Brain microvascular endothelial cell (primary cell): ENCODE results near the gene ACTN2.

Experiments used
- DNase-seq: peaks from one replicate; pipeline ENCODE4 v3.0.0-alpha.2; 2020
- H3K27ac ChIP-seq: fragments of 250-450 bp; sonication (Bioruptor Pico); 2 replicates; pipeline ENCODE4 v1.5.1; 2020; ENCODE audit warnings: mild to moderate bottlenecking, moderate library complexity
- H3K27me3 ChIP-seq: fragments of 250-450 bp; sonication (Bioruptor Pico); replicated peaks from 2 replicates; pipeline ENCODE4 v1.5.1; 2020; ENCODE audit warnings: mild to moderate bottlenecking
- H3K36me3 ChIP-seq: fragments of 250-450 bp; sonication (Bioruptor Pico); replicated peaks from 2 replicates; pipeline ENCODE4 v1.5.1; 2020; ENCODE audit warnings: mild to moderate bottlenecking
- H3K4me3 ChIP-seq: 2 replicates; pipeline ENCODE4 v1.5.1; 2011; ENCODE audit warnings: low read depth, mild to moderate bottlenecking, control low read depth, low read length, moderate library complexity
- in situ Hi-C: cut with HindIII; loops from 2 replicates; pipeline ENCODE4 v1.10.0; 2017; ENCODE audit warnings: low sequenced_read_pairs, low pct_ligation_motif_present
- TF ChIP-seq, protein P1 (sequence below): IDR thresholded peaks from 2 replicates; pipeline ENCODE4 v1.5.1; 2011; ENCODE audit warnings: low read depth, mild to moderate bottlenecking, moderate library complexity, low read length, control low read depth, inconsistent platforms; ENCODE audit errors: missing control alignments

Gene ACTN2

DNA sequence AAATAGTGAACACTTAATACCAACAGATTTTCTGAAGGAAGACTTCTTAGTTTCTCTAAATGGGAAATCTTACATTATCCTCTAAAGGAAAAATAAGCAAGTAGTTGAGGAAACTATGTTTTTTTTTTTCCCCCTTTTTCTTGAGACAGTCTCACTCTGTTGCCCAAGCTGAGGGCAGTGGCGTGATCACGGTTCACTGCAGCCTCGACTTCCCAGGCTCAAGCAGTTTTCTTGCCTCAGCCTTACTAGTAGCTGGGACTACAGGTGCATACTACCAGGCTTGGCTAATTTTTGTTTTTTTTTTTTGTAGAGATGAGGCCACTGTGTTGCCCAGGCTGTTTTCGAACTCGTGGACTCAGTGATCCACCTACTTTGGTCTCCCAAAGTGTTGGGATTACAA is 112.7 kb downstream of the ACTN2 start:
- in situ Hi-C loops, result no loop called here
- no peak for DNase-seq
- no peaks in the 10 kb centered on the region for H3K27me3 ChIP-seq
- TF ChIP-seq, protein P1, sequence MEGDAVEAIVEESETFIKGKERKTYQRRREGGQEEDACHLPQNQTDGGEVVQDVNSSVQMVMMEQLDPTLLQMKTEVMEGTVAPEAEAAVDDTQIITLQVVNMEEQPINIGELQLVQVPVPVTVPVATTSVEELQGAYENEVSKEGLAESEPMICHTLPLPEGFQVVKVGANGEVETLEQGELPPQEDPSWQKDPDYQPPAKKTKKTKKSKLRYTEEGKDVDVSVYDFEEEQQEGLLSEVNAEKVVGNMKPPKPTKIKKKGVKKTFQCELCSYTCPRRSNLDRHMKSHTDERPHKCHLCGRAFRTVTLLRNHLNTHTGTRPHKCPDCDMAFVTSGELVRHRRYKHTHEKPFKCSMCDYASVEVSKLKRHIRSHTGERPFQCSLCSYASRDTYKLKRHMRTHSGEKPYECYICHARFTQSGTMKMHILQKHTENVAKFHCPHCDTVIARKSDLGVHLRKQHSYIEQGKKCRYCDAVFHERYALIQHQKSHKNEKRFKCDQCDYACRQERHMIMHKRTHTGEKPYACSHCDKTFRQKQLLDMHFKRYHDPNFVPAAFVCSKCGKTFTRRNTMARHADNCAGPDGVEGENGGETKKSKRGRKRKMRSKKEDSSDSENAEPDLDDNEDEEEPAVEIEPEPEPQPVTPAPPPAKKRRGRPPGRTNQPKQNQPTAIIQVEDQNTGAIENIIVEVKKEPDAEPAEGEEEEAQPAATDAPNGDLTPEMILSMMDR, result no peak
- H3K27ac ChIP-seq, result no peak overlapping the region
- H3K36me3 ChIP-seq, result no peaks in the 10 kb centered on the region
- H3K4me3 ChIP-seq, result no peak overlapping the region

DNA sequence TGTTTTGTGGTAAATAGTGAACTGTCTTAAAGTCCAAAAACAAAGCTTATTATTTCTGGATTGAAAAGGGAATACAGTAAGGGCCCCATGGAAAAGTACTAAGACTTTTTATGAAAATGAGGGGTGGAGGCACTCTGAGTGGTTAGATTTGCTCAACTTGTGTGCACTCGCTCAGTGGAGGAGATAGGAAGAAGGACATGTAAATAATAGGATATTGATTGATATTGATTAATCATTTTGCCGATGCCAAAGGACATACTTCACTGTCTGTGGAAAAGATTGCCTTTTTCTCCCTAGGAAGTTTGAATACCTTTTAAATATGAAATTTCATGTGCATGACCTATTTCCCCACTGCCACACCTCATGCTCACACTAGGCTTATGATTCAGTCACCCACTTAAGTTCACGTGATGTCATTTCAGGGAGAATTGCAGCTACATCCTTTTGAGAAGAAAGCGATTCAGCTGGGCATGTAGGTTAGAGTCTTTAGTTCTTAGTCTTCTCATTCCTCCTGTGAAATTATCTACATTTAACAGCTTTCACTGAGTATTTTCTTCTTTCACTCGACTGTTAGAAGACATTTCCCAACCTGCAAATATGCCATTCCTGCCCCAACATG is 113.8 kb downstream of the ACTN2 start:
- no peak for DNase-seq

DNA sequence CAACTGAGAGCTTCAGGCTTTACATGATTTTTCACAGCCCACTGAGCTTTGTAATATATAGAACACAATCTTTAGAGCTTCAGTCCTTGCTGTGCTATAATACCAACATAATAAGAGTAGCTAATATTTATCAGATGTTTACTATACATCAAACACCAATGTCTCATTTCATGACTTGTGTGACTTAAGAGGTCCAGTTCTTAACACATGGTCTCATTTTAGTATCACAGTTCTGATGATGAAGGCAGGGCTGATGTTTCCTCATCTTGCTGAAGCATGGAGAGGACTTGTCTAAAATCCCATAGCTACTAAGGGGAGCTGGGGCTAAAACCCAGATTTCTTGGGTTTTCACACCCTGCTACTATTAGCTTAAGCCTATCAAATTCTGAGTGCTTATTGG is 114.3 kb downstream of the ACTN2 start:
- H3K27ac ChIP-seq, result no peak overlapping the region
- in situ Hi-C loops, result no loop called here
- DNase-seq, result no peak
- H3K4me3 ChIP-seq, result no peak overlapping the region
- H3K36me3 ChIP-seq, result no peaks in the 10 kb centered on the region
- H3K27me3 ChIP-seq, result no peaks in the 10 kb centered on the region
- TF ChIP-seq, protein P1, result no peak

More for the DNA sequence above, 113.8 kb downstream of the ACTN2 start:
- Histone ChIP-seq H3K36me3 (no peaks in the 10 kb centered on the region), H3K27me3 (no peaks in the 10 kb centered on the region), H3K27ac (no peak overlapping the region), H3K4me3 (no peak overlapping the region)
- TF ChIP-seq, protein P1, result no peak
- in situ Hi-C loops, result no loop called here

DNA sequence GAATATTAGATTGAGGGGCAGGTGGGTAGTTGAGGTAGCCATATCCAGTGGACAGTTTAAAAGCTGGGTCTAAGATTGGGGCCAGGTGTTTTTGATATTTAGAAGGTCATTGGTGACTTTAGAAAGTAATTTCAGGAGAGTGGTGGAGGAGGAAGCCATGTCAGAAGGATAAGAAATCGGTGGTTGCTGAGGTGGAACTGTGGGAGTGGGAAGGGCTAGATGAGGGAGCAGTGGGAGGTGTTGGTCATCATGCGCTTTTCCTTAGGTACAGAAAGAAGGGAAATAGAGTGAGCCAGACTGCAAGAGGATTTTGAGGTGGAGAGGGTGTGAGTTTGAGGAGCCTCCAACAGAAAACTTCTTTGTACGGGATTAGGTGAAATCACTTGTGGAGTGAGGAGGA is 116.0 kb downstream of the ACTN2 start:
- Histone ChIP-seq H3K36me3 (no peaks in the 10 kb centered on the region), H3K27me3 (no peaks in the 10 kb centered on the region), H3K4me3 (no peak overlapping the region), H3K27ac (no peak overlapping the region)
- DNase-seq, result no peak
- TF ChIP-seq, protein P1, result no peak
- in situ Hi-C loops, result no loop called here

DNA sequence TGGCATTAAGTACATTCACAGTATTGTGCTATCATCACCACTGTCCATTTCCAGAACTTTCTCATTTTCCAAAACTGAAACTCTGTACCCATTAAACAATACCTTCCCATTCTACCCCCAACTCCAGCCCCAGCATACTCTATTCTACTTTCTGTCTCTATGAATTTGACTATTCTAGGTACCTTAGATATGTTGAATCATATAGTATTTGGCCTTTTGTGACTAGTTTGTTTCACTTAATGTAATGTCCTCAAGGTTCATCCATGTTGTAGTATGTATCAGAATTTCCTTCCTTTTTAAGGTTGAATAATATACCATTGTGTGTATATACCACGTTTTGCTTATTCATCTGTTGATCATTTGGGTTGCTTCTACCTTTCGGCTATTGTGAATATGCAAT is 120.3 kb downstream of the ACTN2 start:
- no peak overlapping the region for H3K4me3 ChIP-seq
- no peak for DNase-seq
- in situ Hi-C loops, result no loop called here
- TF ChIP-seq, protein P1, result no peak
- H3K27ac ChIP-seq, result no peak overlapping the region
- peaks cover 6% of the 10 kb centered on the region for H3K36me3 ChIP-seq
- H3K27me3 ChIP-seq, result no peaks in the 10 kb centered on the region

DNA sequence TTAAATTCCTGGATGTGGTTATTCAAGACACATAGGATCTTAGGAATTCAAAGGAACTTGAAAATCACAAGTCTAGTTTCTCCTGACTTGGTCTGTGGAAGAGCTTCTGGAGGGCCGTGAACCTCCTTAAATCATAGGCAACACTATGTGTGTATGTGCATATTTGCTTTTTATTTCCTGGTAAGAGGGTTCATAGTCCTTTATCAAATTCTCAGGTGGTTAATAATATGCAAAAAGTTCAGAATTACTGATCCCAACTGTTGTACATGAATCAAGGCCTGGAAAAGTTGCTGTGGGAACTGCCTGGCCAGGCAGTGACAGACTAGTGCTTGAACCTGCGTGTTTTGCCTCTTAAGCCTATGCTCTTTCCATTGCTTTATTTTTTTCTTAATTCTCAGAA is 121.7 kb downstream of the ACTN2 start:
- Histone ChIP-seq H3K27me3 (no peaks in the 10 kb centered on the region), H3K36me3 (peaks cover 7% of the 10 kb centered on the region), H3K27ac (no peak overlapping the region), H3K4me3 (no peak overlapping the region)
- in situ Hi-C loops, result no loop called here
- TF ChIP-seq, protein P1, result no peak
- DNase-seq, result no peak
